HCT116 (cell line): ENCODE results near the gene SBF2. TPM values are rescaled to one million over a fixed set of nuclear protein-coding genes. Genes with fewer than 3 reads are reported as not detected.
A peak's percentile ranks its signal among the peaks of the same experiment; 100 is the strongest.

ENCODE experiments used
- ATAC-seq: fragments of 200-7000 bp; cut with Tn5 transposase; 2 replicates; pipeline ENCODE4 v1.9.1; 2020; ENCODE audit warnings: mild to moderate bottlenecking, moderate library complexity
- BruUV-seq: library from RNA; stranded (reverse); fragments of 400-500 nt; replicated peaks from 2 replicates; lab custom pipeline; 2021; lab: Mats Ljungman, UMichigan
- CTCF ChIA-PET: fragments of 300-600 bp; sonication (Branson Sonifier 250); formaldehyde crosslinking; loops from one replicate; lab custom pipeline; 2021; ENCODE audit warnings: antibody characterized with exemption; lab: Charles Lee
- POLR2A ChIA-PET: fragments of 300-600, 350-600 bp; sonication (Branson Sonifier 250); formaldehyde crosslinking; loops from one replicate; lab custom pipeline; 2021; ENCODE audit warnings: antibody characterized with exemption; lab: Charles Lee
- RAD21 ChIA-PET, 2 experiments: fragments of 300-600 bp; sonication (Branson Sonifier 250); formaldehyde crosslinking; loops; one replicate each; lab custom pipeline; 2023; ENCODE audit warnings: low total read pairs in 2 of 2; ENCODE audit not compliant: uncharacterized antibody in 2 of 2, unreplicated experiment in 2 of 2, low non-redundant PET in 1 of 2; lab: Charles Lee
- DNase-seq: peaks from one replicate; pipeline ENCODE4 v3.0.0-alpha.2; 2010; ENCODE audit warnings: low read depth, low spot score
- H2AFZ ChIP-seq: fragments of 200-600 bp; shearing (Covaris generic), sonication (generic); 2 replicates; pipeline ENCODE4 v1.6.1; 2017; ENCODE audit warnings: low read depth, mixed run types, mixed read lengths, antibody characterized with exemption, low read length; ENCODE audit not compliant: poor library complexity, severe bottlenecking
- H3K27ac ChIP-seq: 2 replicates; pipeline ENCODE4 v1.5.1; 2012; ENCODE audit warnings: low read depth, low read length
- H3K27me3 ChIP-seq: fragments of 200-600 bp; sonication (generic); 2 replicates; pipeline ENCODE4 v1.6.1; 2016; ENCODE audit warnings: mixed run types, low read length, mixed read lengths; ENCODE audit not compliant: insufficient read depth
- H3K36me3 ChIP-seq, 2 experiments: fragments of 200-500 bp in 1 of 2; fragments of 200-600 bp in 1 of 2; sonication (Bioruptor generic) in 1 of 2; sonication (generic) in 1 of 2; 2 replicates each; pipeline versions ENCODE4 v1.5.1 to v1.6.1; 2014 to 2016; ENCODE audit warnings: low read length in 2 of 2, inconsistent platforms in 1 of 2, mixed read lengths in 1 of 2, mixed run types in 1 of 2; ENCODE audit not compliant: insufficient read depth in 2 of 2, control insufficient read depth in 1 of 2
- H3K4me1 ChIP-seq, 2 experiments: fragments of 200-600 bp in 1 of 2; sonication (generic) in 1 of 2; 2 replicates each; pipeline versions ENCODE4 v1.5.1 to v1.6.1; 2012 to 2017; ENCODE audit warnings: low read length in 2 of 2, inconsistent platforms in 1 of 2, mild to moderate bottlenecking in 1 of 2, mixed read lengths in 1 of 2, mixed run types in 1 of 2, moderate library complexity in 1 of 2; ENCODE audit not compliant: insufficient read depth in 2 of 2, control insufficient read depth in 1 of 2
- H3K4me2 ChIP-seq: fragments of 200-600 bp; sonication (generic); 2 replicates; pipeline ENCODE4 v1.6.1; 2017; ENCODE audit warnings: mixed run types, low read length, mixed read lengths
- H3K4me3 ChIP-seq, 2 experiments: fragments of 200-600 bp in 1 of 2; sonication (generic) in 1 of 2; replicated peaks in 1 of 2; 2 replicates each; pipeline ENCODE4 v1.5.1; 2011 to 2016; ENCODE audit warnings: low read length in 2 of 2, control low read depth in 1 of 2, low read depth in 1 of 2, mild to moderate bottlenecking in 1 of 2, mixed read lengths in 1 of 2, mixed run types in 1 of 2
- H3K79me2 ChIP-seq: fragments of 200-600 bp; sonication (generic); 2 replicates; pipeline ENCODE4 v1.6.1; 2017; ENCODE audit warnings: mild to moderate bottlenecking, mixed run types, low read length, moderate library complexity, mixed read lengths; ENCODE audit not compliant: insufficient read depth
- H3K9ac ChIP-seq: fragments of 200-600 bp; sonication (generic); 2 replicates; pipeline ENCODE4 v1.6.1; 2016; ENCODE audit warnings: low read length, mixed read lengths
- H3K9me2 ChIP-seq: fragments of 200-600 bp; sonication (generic), shearing (Covaris generic); 2 replicates; pipeline ENCODE4 v1.6.1; 2017; ENCODE audit warnings: mixed run types, mild to moderate bottlenecking, moderate library complexity; ENCODE audit not compliant: insufficient read depth
- H3K9me3 ChIP-seq, 2 experiments: fragments of 200-500 bp in 1 of 2; fragments of 200-600 bp in 1 of 2; sonication (Bioruptor generic) in 1 of 2; sonication (generic) in 1 of 2; 2 replicates each; pipeline ENCODE4 v1.6.1; 2014 to 2017; ENCODE audit warnings: low read length in 2 of 2, mixed read lengths in 2 of 2, inconsistent platforms in 1 of 2, low read depth in 1 of 2, mild to moderate bottlenecking in 1 of 2, mixed run types in 1 of 2, moderate library complexity in 1 of 2; ENCODE audit not compliant: control insufficient read depth in 1 of 2, insufficient read depth in 1 of 2
- H4K20me1 ChIP-seq: fragments of 200-600 bp; sonication (generic), shearing (Covaris generic); 2 replicates; pipeline ENCODE4 v1.6.1; 2017; ENCODE audit warnings: mixed run types, mild to moderate bottlenecking, moderate library complexity; ENCODE audit not compliant: insufficient read depth
- ATF3 ChIP-seq: IDR thresholded peaks from 2 replicates; pipeline ENCODE4 v1.6.1; 2012
- CBX3 ChIP-seq: IDR thresholded peaks from 2 replicates; pipeline ENCODE4 v1.6.1; 2012; ENCODE audit warnings: low read depth
- CEBPB ChIP-seq: IDR thresholded peaks from 2 replicates; pipeline ENCODE4 v1.6.1; 2012; ENCODE audit warnings: low read depth
- CTCF ChIP-seq, 3 experiments: fragments of 200-600 bp in 1 of 3; sonication (generic) in 1 of 3; IDR thresholded peaks in 2 of 3; conservative IDR thresholded peaks in 1 of 3; 2 replicates each; pipeline ENCODE4 v1.5.1; 2012 to 2017; ENCODE audit warnings: low read depth in 2 of 3, low read length in 2 of 3, antibody characterized with exemption in 1 of 3, borderline replicate concordance in 1 of 3, control low read depth in 1 of 3, mild to moderate bottlenecking in 1 of 3, mixed read lengths in 1 of 3, mixed run types in 1 of 3, moderate library complexity in 1 of 3; ENCODE audit not compliant: insufficient read depth in 1 of 3
- EGR1 ChIP-seq: IDR thresholded peaks from 2 replicates; pipeline ENCODE4 v1.6.1; 2012; ENCODE audit warnings: low read depth
- ELF1 ChIP-seq: IDR thresholded peaks from 2 replicates; pipeline ENCODE4 v1.6.1; 2012; ENCODE audit warnings: low read depth, borderline replicate concordance
- EZH2 ChIP-seq: fragments of 200-600 bp; sonication (generic); IDR thresholded peaks from 2 replicates; pipeline ENCODE4 v1.6.1; 2017; ENCODE audit warnings: antibody characterized with exemption, mixed run types
- EZH2phosphoT487 ChIP-seq: fragments of 200-600 bp; IDR thresholded peaks from 2 replicates; pipeline ENCODE4 v1.6.1; 2018; ENCODE audit warnings: antibody characterized with exemption, borderline replicate concordance
- FOSL1 ChIP-seq: IDR thresholded peaks from 2 replicates; pipeline ENCODE4 v1.6.1; 2012; ENCODE audit warnings: low read depth
- JUND ChIP-seq: IDR thresholded peaks from 2 replicates; pipeline ENCODE4 v1.6.1; 2012
- POLR2A ChIP-seq: IDR thresholded peaks from 2 replicates; pipeline ENCODE4 v1.7.0; 2011; ENCODE audit warnings: borderline replicate concordance; ENCODE audit not compliant: insufficient read depth, insufficient read length; ENCODE audit errors: extremely low read depth
- POLR2AphosphoS5 ChIP-seq: IDR thresholded peaks from 2 replicates; pipeline ENCODE4 v1.6.1; 2011; ENCODE audit warnings: mild to moderate bottlenecking, low read depth, low read length, moderate library complexity
- RAD21 ChIP-seq: IDR thresholded peaks from 2 replicates; pipeline ENCODE4 v1.6.1; 2012; ENCODE audit warnings: low read depth, mild to moderate bottlenecking
- SIN3A ChIP-seq: IDR thresholded peaks from 2 replicates; pipeline ENCODE4 v1.6.1; 2012; ENCODE audit warnings: low read depth
- SP1 ChIP-seq: IDR thresholded peaks from 2 replicates; pipeline ENCODE4 v1.6.1; 2012; ENCODE audit warnings: low read depth
- SRF ChIP-seq: IDR thresholded peaks from 2 replicates; pipeline ENCODE4 v1.6.1; 2012; ENCODE audit warnings: low read depth
- TCF7L2 ChIP-seq: IDR thresholded peaks from 2 replicates; pipeline ENCODE4 v1.7.0; 2011; ENCODE audit warnings: borderline replicate concordance, inconsistent platforms; ENCODE audit not compliant: insufficient read depth, insufficient read length; ENCODE audit errors: extremely low read depth
- YY1 ChIP-seq: IDR thresholded peaks from 2 replicates; pipeline ENCODE4 v1.6.1; 2011; ENCODE audit warnings: low read length, low read depth, moderate library complexity, mild to moderate bottlenecking; ENCODE audit not compliant: insufficient replicate concordance; ENCODE audit errors: extremely low read depth
- ZFX ChIP-seq: fragments of 450-650 bp; IDR thresholded peaks from 2 replicates; pipeline ENCODE4 v1.6.1; 2017
- ZNF274 ChIP-seq: fragments of 200-500 bp; sonication (Bioruptor generic); IDR thresholded peaks from 2 replicates; pipeline ENCODE4 v1.6.1; 2014; ENCODE audit warnings: mild to moderate bottlenecking, low read depth, low read length, inconsistent platforms
- intact Hi-C: fragments of 100-400 bp; cut with micrococcal nuclease; formaldehyde crosslinking; loops from 2 replicates; pipeline ENCODE4 v1.10.0; 2022
- total RNA-seq: library from RNA; stranded (reverse); gene quantifications from one replicate; pipeline ENCODE4 v1.2.1, GENCODE V29; 2021; ENCODE audit not compliant: unreplicated experiment
- TF ChIP-seq, protein P1 (sequence below): IDR thresholded peaks from 2 replicates; pipeline ENCODE4 v1.6.1; 2012
- TF ChIP-seq, protein P2 (sequence below): IDR thresholded peaks from 2 replicates; pipeline ENCODE4 v1.6.1; 2011; ENCODE audit warnings: mild to moderate bottlenecking, low read length, moderate library complexity; ENCODE audit not compliant: insufficient replicate concordance; ENCODE audit errors: extremely low read depth

SBF2 gene
- total RNA-seq, 1 experiment from 2014 or later = 35.0 TPM

DNA sequence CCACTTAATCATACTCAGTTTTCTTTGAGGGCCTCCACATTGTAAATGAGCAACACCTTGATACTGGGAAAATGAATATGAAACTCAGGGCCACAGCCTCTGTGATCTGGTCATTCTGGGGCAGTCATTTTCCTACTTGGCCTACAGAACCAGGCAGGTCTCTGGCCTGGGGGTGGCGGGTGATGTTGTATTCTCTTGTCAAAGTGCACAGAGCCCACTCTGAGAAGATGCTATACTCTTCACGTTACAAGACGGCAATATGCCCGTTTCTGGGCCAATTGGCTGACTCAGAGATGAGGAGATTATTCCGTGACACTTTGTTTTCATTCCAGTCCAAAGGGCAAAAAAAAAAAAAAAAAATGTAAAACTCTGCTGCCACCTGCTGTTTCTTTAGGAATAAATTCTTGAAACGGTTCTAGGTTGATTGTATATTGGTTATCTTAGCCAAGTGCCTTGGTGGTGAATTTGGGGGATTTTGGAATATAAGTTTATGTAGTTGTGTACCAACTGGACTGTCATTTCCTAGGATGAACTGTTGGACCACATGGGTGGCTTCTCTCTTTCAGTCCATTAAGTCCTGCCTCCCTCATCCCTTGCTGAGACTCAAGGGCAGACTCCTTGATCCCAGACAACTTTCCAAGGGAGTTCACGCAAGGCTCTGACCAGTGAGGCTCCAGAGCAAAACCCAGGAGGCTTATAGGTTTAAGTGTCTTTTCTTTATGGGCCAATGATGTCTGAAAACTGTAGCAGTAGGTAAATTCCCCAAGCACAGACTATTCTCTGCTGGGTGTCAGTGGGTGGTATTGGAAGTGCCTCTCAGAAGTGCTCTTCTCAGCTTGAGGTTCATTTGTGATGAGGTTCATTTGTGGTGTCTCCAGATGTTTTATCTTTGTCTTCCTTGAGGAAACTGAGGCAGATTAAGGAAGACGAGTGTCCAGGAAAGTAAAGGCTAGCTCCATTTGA, 29.1 kb upstream of the SBF2 start:
- Histone ChIP-seq H2AFZ (peak overlapping the region; percentile 93), H3K9me3 (no peaks in the 10 kb centered on the region)
- POLR2A ChIA-PET = interaction anchor here (1.3 to 1.4 kb wide), 2 partner anchors 14 to 19 kb away, joined by 4 read pairs; partner anchors contain the start of gene ADM
- TF ChIP-seq JUND (peak; percentile 82), SIN3A (no peak), POLR2AphosphoS5 (peak; percentile 60; the same call in 1 of the 2 replicates), FOSL1 (peak; percentile 92), ZFX (no peak), RAD21 (peak; percentile 89), POLR2A (no peak), SRF (0 out of 2 replicates have a peak, but pooled peaks have one; percentile 47), ELF1 (no peak), CTCF (IDR thresholded peaks at IDR 0.05 in 2 of 3, conservative IDR thresholded peaks at IDR 0.05 in 1 of 3; ENCODE audit: borderline replicate concordance in 1 of 3, insufficient read depth in 1 of 3, low read depth in 2 of 3, low read length in 2 of 3) (peak; percentile 25 to 87 (median 66); a peak in 5 of 6 replicates), CEBPB (no peak), SP1 (peak; percentile 38; the same call in 1 of the 2 replicates), EZH2phosphoT487 (no peak), CBX3 (peak; percentile 41; the same call in 1 of the 2 replicates), EZH2 (no peak), YY1 (peak; percentile 26), ZNF274 (no peak), TCF7L2 (no peak), EGR1 (peak; percentile 24; the same call in 1 of the 2 replicates), ATF3 (no peak)
- TF ChIP-seq, protein P1, sequence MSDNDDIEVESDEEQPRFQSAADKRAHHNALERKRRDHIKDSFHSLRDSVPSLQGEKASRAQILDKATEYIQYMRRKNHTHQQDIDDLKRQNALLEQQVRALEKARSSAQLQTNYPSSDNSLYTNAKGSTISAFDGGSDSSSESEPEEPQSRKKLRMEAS = 0 out of 2 replicates have a peak, but pooled peaks have one; percentile 12
- TF ChIP-seq, protein P2, sequence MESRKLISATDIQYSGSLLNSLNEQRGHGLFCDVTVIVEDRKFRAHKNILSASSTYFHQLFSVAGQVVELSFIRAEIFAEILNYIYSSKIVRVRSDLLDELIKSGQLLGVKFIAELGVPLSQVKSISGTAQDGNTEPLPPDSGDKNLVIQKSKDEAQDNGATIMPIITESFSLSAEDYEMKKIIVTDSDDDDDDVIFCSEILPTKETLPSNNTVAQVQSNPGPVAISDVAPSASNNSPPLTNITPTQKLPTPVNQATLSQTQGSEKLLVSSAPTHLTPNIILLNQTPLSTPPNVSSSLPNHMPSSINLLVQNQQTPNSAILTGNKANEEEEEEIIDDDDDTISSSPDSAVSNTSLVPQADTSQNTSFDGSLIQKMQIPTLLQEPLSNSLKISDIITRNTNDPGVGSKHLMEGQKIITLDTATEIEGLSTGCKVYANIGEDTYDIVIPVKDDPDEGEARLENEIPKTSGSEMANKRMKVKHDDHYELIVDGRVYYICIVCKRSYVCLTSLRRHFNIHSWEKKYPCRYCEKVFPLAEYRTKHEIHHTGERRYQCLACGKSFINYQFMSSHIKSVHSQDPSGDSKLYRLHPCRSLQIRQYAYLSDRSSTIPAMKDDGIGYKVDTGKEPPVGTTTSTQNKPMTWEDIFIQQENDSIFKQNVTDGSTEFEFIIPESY = no peak

More for the DNA sequence above, 29.1 kb upstream of the SBF2 start:
- no peaks in the 10 kb centered on the region for H3K27me3 ChIP-seq
- H3K27ac ChIP-seq = no peak overlapping the region
- ChIA-PET CTCF (interaction anchor here (0.8 to 2.6 kb wide), 7 partner anchors 9 to 575 kb away, joined by 3 to 21 read pairs (median 4); partner anchors contain the start of gene ADM), RAD21 (interaction anchor here (0.7 to 1.0 kb wide), 3 partner anchors 43 to 413 kb away, joined by 3 read pairs; no protein-coding TSS in a partner anchor)
- peak; percentile 76 for ATAC-seq
- no peaks in the 10 kb centered on the region for H3K36me3 ChIP-seq
- peak; percentile 81 for DNase-seq
- no peaks in the 10 kb centered on the region for H4K20me1 ChIP-seq
- peak overlapping the region; percentile 61 for H3K4me2 ChIP-seq
- peak overlapping the region; percentile 8 to 32 for H3K4me3 ChIP-seq
- H3K4me1 ChIP-seq = peaks cover 12 to 21% of the 10 kb centered on the region in 2 experiments; a peak in 3 of 4 replicates
- H3K9ac ChIP-seq = peak overlapping the region; percentile 42
- H3K9me2 ChIP-seq = no peaks in the 10 kb centered on the region
- no TSS peak for BruUV-seq
- intact Hi-C loops = loop anchor here (1.0 to 5.0 kb wide), 5 partner anchors 115 to 564 kb away; no protein-coding TSS in a partner anchor
- no peaks in the 10 kb centered on the region for H3K79me2 ChIP-seq
